ENCODE data around the gene ZNF444.

Gene ZNF444

GRCh38 chr19:56108447-56109195 lies 32.5 kb upstream of the ZNF444 start:
- peaks cover 92% of the 10 kb centered on the region for H3K79me2 ChIP-seq (ENCODE audit: insufficient read depth, low read length)
- H3F3A ChIP-seq (ENCODE audit: low read depth): no peaks in the 10 kb centered on the region
- no peak overlapping the region for H3K9ac ChIP-seq (ENCODE audit: low read depth, low read length, poor library complexity, severe bottlenecking)
- no peaks in the 10 kb centered on the region for H3K9me2 ChIP-seq (replicated peaks; ENCODE audit: low read depth, low read length)
- no peak overlapping the region for H2AFZ ChIP-seq (ENCODE audit: low read length)
- H3K4me1 ChIP-seq (ENCODE audit: insufficient read depth, low read length, poor library complexity, severe bottlenecking): no peaks in the 10 kb centered on the region
- peaks cover 5% of the 10 kb centered on the region; the same call in 1 of the 2 replicates for H3K36me3 ChIP-seq (ENCODE audit: insufficient read depth, low read length)
- TF ChIP-seq, protein P1, sequence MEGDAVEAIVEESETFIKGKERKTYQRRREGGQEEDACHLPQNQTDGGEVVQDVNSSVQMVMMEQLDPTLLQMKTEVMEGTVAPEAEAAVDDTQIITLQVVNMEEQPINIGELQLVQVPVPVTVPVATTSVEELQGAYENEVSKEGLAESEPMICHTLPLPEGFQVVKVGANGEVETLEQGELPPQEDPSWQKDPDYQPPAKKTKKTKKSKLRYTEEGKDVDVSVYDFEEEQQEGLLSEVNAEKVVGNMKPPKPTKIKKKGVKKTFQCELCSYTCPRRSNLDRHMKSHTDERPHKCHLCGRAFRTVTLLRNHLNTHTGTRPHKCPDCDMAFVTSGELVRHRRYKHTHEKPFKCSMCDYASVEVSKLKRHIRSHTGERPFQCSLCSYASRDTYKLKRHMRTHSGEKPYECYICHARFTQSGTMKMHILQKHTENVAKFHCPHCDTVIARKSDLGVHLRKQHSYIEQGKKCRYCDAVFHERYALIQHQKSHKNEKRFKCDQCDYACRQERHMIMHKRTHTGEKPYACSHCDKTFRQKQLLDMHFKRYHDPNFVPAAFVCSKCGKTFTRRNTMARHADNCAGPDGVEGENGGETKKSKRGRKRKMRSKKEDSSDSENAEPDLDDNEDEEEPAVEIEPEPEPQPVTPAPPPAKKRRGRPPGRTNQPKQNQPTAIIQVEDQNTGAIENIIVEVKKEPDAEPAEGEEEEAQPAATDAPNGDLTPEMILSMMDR (conservative IDR thresholded peaks at IDR 0.05; ENCODE audit: low read length): no peak
- TF ChIP-seq EZH2phosphoT487 (IDR thresholded peaks at IDR 0.05; ENCODE audit: borderline replicate concordance): no peak
- H4K20me1 ChIP-seq (ENCODE audit: insufficient read depth, low read length, poor library complexity, severe bottlenecking): peaks cover 63% of the 10 kb centered on the region
- H3K27me3 ChIP-seq (ENCODE audit: insufficient read depth, low read length, poor library complexity, severe bottlenecking): no peaks in the 10 kb centered on the region
- no peaks in the 10 kb centered on the region for H3K9me3 ChIP-seq (ENCODE audit: insufficient read depth, low read depth, low read length)
- no peak overlapping the region for H3K4me2 ChIP-seq (ENCODE audit: low read depth, low read length, poor library complexity, severe bottlenecking)
- no peak overlapping the region for H3K4me3 ChIP-seq (ENCODE audit: low read length, poor library complexity, severe bottlenecking)

DNA sequence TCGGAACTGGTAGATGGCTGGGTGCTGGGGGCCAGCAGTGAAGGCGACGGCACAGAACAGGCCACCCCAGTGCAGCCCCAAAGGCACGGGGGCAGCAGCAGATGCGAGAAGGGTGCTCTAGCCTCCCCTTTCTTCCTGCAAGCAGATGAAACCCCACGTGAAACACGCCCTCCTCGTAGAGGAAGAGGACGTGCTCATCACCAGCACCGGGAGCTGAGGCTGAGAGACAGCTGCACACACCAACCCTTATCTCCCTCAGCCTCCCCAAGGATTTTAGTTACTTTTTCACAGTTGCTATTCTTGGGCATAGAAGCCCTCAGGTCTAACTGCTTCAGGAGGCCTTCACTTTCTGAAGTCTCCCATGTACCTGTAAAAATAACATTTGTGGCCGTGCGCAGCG lies 31.9 kb upstream of the ZNF444 start:
- no peaks in the 10 kb centered on the region for H3K4me1 ChIP-seq (ENCODE audit: insufficient read depth, low read length, poor library complexity, severe bottlenecking)
- H3K9ac ChIP-seq (ENCODE audit: low read depth, low read length, poor library complexity, severe bottlenecking): no peak overlapping the region
- H3K79me2 ChIP-seq (ENCODE audit: insufficient read depth, low read length): peaks cover 97% of the 10 kb centered on the region
- no peak overlapping the region for H3K4me3 ChIP-seq (ENCODE audit: low read length, poor library complexity, severe bottlenecking)
- no peak overlapping the region for H3K4me2 ChIP-seq (ENCODE audit: low read depth, low read length, poor library complexity, severe bottlenecking)
- TF ChIP-seq, protein P1 (conservative IDR thresholded peaks at IDR 0.05; ENCODE audit: low read length): no peak
- no peak for TF ChIP-seq EZH2phosphoT487 (IDR thresholded peaks at IDR 0.05; ENCODE audit: borderline replicate concordance)
- H3K9me2 ChIP-seq (replicated peaks; ENCODE audit: low read depth, low read length): no peaks in the 10 kb centered on the region
- no peaks in the 10 kb centered on the region for H3K27me3 ChIP-seq (ENCODE audit: insufficient read depth, low read length, poor library complexity, severe bottlenecking)
- no peaks in the 10 kb centered on the region for H3K9me3 ChIP-seq (ENCODE audit: insufficient read depth, low read depth, low read length)
- H3K36me3 ChIP-seq (ENCODE audit: insufficient read depth, low read length): peaks cover 5% of the 10 kb centered on the region; the same call in 1 of the 2 replicates
- H2AFZ ChIP-seq (ENCODE audit: low read length): no peak overlapping the region
- H3F3A ChIP-seq (ENCODE audit: low read depth): no peaks in the 10 kb centered on the region
- peaks cover 63% of the 10 kb centered on the region for H4K20me1 ChIP-seq (ENCODE audit: insufficient read depth, low read length, poor library complexity, severe bottlenecking)

- H4K20me1 ChIP-seq (ENCODE audit: insufficient read depth, low read length, poor library complexity, severe bottlenecking): peaks cover 61% of the 10 kb centered on the region
- no peaks in the 10 kb centered on the region for H3K4me1 ChIP-seq (ENCODE audit: insufficient read depth, low read length, poor library complexity, severe bottlenecking)
- no peaks in the 10 kb centered on the region for H3F3A ChIP-seq (ENCODE audit: low read depth)
- H3K9me3 ChIP-seq (ENCODE audit: insufficient read depth, low read depth, low read length): no peaks in the 10 kb centered on the region
- TF ChIP-seq EZH2phosphoT487 (IDR thresholded peaks at IDR 0.05; ENCODE audit: borderline replicate concordance): no peak
- TF ChIP-seq, protein P1 (conservative IDR thresholded peaks at IDR 0.05; ENCODE audit: low read length): no peak
- H3K27me3 ChIP-seq (ENCODE audit: insufficient read depth, low read length, poor library complexity, severe bottlenecking): no peaks in the 10 kb centered on the region
- no peaks in the 10 kb centered on the region for H3K9me2 ChIP-seq (replicated peaks; ENCODE audit: low read depth, low read length)
- H3K79me2 ChIP-seq (ENCODE audit: insufficient read depth, low read length): peaks cover 99% of the 10 kb centered on the region
- H3K4me2 ChIP-seq (ENCODE audit: low read depth, low read length, poor library complexity, severe bottlenecking): no peak overlapping the region
- H2AFZ ChIP-seq (ENCODE audit: low read length): no peak overlapping the region
- no peak overlapping the region for H3K4me3 ChIP-seq (ENCODE audit: low read length, poor library complexity, severe bottlenecking)
- no peak overlapping the region for H3K9ac ChIP-seq (ENCODE audit: low read depth, low read length, poor library complexity, severe bottlenecking)
- peaks cover 5% of the 10 kb centered on the region; the same call in 1 of the 2 replicates for H3K36me3 ChIP-seq (ENCODE audit: insufficient read depth, low read length)
Observed at GRCh38 chr19:56110515-56111448, 30.3 kb upstream of the ZNF444 start.
